Prostate gland (tissue), 2 donors: Measurements from ENCODE around the gene OSCP1. TPM values are rescaled to one million over a fixed set of nuclear protein-coding genes. Genes with fewer than 3 reads are reported as not detected.

Source experiments
- DNase-seq: peaks from one replicate; pipeline ENCODE4 v3.0.0-alpha.2; 2019; ENCODE audit warnings: low spot score
- H3K27ac ChIP-seq, 2 donors: fragments of 200-600 bp; sonication (generic); 2 replicates each; pipeline ENCODE4 v1.5.1; 2017 to 2019
- H3K27me3 ChIP-seq: fragments of 200-600 bp; sonication (generic); replicated peaks from 2 replicates; pipeline ENCODE4 v1.5.1; 2019; ENCODE audit not compliant: insufficient read depth
- H3K36me3 ChIP-seq, 2 donors: fragments of 200-600 bp; sonication (generic); 1 replicate in 1 of 2; 2 replicates in 1 of 2; pipeline versions ENCODE4 v1.5.1 to v1.8.1; 2017 to 2019
- H3K4me1 ChIP-seq: fragments of 200-600 bp; sonication (generic); replicated peaks from 2 replicates; pipeline ENCODE4 v1.5.1; 2019
- H3K4me3 ChIP-seq, 2 donors: fragments of 200-600 bp; sonication (generic); 2 replicates each; pipeline ENCODE4 v1.5.1; 2017 to 2019
- H3K9me3 ChIP-seq: fragments of 200-600 bp; sonication (generic); 2 replicates; pipeline ENCODE4 v1.5.1; 2017
- CTCF ChIP-seq, 4 experiments: fragments of 200-600 bp in 2 of 4; fragments of 450-650 bp in 2 of 4; sonication (generic) in 2 of 4; IDR thresholded peaks; 1 replicate in 3 of 4; 2 replicates in 1 of 4; pipeline ENCODE4 v1.5.1; 2016 to 2019; ENCODE audit warnings: antibody characterized with exemption in 4 of 4, mild to moderate bottlenecking in 2 of 4, moderate library complexity in 2 of 4
- POLR2A ChIP-seq: fragments of 450-650 bp; IDR thresholded peaks from one replicate; pipeline ENCODE4 v1.6.1; 2016; ENCODE audit warnings: antibody characterized with exemption, mild to moderate bottlenecking
- POLR2AphosphoS5 ChIP-seq: sonication (generic); formaldehyde crosslinking; IDR thresholded peaks from one replicate; pipeline ENCODE4 v1.6.1; 2017; ENCODE audit warnings: antibody characterized with exemption
- WGBS: methylation state at CpG from one replicate; pipeline ENCODE4 v1.1.5; 2018; 5-methylcytosine and 5-hydroxymethylcytosine counted together
- intact Hi-C: fragments of 100-400 bp; cut with DNase I; formaldehyde crosslinking; loops from one replicate; pipeline ENCODE4 v1.14.2; 2022
- total RNA-seq, 2 donors: library from RNA; depleted of rRNA; stranded (reverse); fragments of >200 nt; gene quantifications; one replicate each; pipeline ENCODE4 v1.1.0, GENCODE V29; 2016

OSCP1 gene
- total RNA-seq, 2 donors from 2014 or later = 16.7 to 25.6 TPM

DNA sequence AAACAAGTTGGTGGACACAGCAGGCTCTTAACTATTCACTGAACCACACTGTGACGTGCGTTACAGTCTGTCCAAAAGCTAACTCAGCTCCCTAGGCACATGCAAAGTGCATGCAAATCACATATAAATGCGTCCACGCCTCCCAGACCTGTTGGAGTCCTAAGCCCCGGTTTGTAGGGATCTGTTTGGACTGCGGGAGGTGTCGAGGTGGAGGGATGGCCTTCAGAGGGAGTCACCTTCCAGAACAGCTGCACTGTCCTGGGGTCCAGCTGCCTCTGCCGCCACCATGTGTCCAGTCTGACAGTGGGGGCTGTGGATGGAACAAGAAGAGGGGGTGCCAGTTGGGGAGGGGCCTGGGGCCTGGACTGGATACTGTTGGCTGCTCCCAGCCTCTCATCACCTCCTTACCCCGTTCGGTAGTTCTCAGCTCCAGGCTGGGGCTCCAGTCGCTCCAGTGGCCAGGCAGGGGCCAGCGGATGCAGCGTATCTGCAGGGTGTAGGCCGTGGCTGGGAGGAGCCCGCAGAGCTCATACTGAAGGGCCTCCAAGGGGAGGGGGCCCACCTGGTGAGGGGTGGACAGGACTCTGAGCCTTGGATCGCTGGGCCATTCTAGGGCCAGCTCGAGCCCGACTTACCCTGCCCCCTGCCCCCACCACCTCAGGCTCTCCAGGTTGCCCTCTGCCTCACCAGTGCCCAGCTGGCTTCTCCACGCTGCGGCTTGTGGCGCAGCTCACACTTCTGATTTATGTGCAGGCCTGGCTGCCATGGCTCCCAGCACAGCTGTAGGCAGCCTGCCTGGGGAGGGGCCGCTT, 21.8 kb upstream of the OSCP1 start:
- no peak for DNase-seq
- no peak overlapping the region for H3K4me3 ChIP-seq
- H3K4me1 ChIP-seq = no peaks in the 10 kb centered on the region
- WGBS = 65% methylated on average over 17 of the region's 22 CpGs
- no peaks in the 10 kb centered on the region for H3K36me3 ChIP-seq
- no peak for TF ChIP-seq POLR2AphosphoS5
- no peak for TF ChIP-seq CTCF (IDR thresholded peaks at IDR 0.05)
- no peaks in the 10 kb centered on the region for H3K9me3 ChIP-seq
- H3K27me3 ChIP-seq = no peaks in the 10 kb centered on the region
- intact Hi-C loops = no loop called here
- H3K27ac ChIP-seq = no peak overlapping the region

- Histone ChIP-seq H3K4me3 (no peak overlapping the region), H3K9me3 (no peaks in the 10 kb centered on the region), H3K27me3 (no peaks in the 10 kb centered on the region), H3K36me3 (no peaks in the 10 kb centered on the region), H3K4me1 (no peaks in the 10 kb centered on the region), H3K27ac (no peak overlapping the region)
- no peak for TF ChIP-seq POLR2A
- no peak for TF ChIP-seq POLR2AphosphoS5
- TF ChIP-seq CTCF (IDR thresholded peaks at IDR 0.05) = no peak
- no peak for DNase-seq
- 76% methylated on average over 2 of the region's 2 CpGs for WGBS
- intact Hi-C loops = no loop called here
Measured at GRCh38 chr1:36469163-36469562, 18.9 kb upstream of the OSCP1 start.

GRCh38 chr1:36467700-36468455, 17.6 kb upstream of the OSCP1 start:
- intact Hi-C loops = no loop called here
- no peak for TF ChIP-seq CTCF (IDR thresholded peaks at IDR 0.05)
- TF ChIP-seq POLR2AphosphoS5 = no peak
- TF ChIP-seq POLR2A = no peak
- WGBS = 91% methylated on average over 10 of the region's 10 CpGs
- Histone ChIP-seq H3K36me3 (no peaks in the 10 kb centered on the region), H3K9me3 (no peaks in the 10 kb centered on the region), H3K27ac (no peak overlapping the region), H3K4me3 (no peak overlapping the region), H3K4me1 (no peaks in the 10 kb centered on the region), H3K27me3 (no peaks in the 10 kb centered on the region)
- DNase-seq = no peak

DNA sequence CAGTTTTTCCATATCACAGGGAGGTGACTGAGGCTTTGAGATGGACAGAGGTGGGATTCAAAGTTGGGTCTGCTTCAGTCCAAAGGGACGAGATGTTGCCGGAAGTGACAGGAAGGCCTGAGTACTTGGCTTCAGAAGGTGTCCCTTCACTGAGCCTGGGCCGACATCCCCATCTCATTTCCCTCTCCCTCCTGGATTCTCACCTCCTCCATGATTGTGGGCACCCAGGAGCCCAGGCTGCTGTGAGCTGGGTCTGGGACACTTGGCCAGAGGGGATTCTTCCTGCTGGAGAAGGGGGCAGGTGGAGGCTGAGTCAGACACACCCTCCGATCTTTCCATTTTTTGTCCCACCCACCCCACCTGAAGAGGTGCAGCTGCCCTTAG, 16.8 kb upstream of the OSCP1 start:
- Histone ChIP-seq H3K27me3 (no peaks in the 10 kb centered on the region), H3K4me1 (no peaks in the 10 kb centered on the region), H3K36me3 (no peaks in the 10 kb centered on the region), H3K9me3 (no peaks in the 10 kb centered on the region), H3K4me3 (no peak overlapping the region), H3K27ac (no peak overlapping the region)
- no peak for DNase-seq
- intact Hi-C loops = no loop called here
- TF ChIP-seq POLR2A (no peak), POLR2AphosphoS5 (no peak), CTCF (IDR thresholded peaks at IDR 0.05) (no peak)
- WGBS = 97% methylated on average over 4 of the region's 4 CpGs
